Measurements from ENCODE around the gene ASB16.

The ASB16 gene

DNA sequence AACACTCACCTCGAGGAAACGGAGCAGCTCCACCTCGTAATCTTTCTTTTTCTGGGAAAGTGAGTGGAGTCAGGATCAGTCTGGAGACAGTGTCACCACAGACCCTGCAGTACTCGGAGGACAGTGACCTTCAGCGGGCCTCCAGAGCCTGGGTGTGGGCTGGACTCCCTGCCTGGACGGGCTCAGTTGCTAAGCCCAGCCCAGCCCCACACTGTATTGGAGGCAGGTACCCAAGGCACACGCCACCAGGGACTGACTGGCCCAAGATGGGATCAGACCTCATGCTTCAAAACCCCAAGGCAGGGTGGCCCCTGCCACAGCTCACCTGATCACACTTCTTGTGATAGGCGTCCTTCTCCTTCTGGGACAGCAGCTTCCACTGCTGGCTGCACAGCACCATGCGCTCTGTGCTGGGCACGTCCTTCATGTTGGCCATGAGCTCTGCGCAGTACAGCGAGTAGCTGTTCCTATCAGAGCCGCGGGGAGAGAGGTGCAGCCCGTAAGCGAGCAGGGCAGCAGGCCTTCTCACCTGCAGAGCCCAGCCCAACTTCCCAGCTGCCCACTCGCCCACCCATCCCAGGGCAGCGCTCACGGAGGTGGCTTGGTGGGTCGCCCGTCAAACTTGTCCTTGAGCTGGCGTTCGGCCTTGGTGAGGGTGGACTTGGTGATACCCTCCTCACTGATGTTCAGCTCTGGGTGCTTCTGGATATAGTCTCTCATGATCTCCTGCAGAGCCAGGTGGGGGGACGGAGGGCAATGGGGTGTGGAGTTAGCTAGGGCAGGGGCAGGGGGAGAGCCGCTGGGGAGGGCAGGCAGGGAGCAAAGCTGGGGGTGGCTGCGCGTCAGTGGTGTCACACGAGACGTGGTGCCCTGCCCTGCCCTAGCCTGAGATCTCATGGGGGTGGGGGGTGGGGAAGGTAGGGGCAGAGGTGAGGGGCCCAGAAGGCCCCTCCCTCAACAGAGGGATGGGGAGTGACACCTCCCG, 41.1 kb downstream of the ASB16 start:
- DNase-seq, result no peak

DNA sequence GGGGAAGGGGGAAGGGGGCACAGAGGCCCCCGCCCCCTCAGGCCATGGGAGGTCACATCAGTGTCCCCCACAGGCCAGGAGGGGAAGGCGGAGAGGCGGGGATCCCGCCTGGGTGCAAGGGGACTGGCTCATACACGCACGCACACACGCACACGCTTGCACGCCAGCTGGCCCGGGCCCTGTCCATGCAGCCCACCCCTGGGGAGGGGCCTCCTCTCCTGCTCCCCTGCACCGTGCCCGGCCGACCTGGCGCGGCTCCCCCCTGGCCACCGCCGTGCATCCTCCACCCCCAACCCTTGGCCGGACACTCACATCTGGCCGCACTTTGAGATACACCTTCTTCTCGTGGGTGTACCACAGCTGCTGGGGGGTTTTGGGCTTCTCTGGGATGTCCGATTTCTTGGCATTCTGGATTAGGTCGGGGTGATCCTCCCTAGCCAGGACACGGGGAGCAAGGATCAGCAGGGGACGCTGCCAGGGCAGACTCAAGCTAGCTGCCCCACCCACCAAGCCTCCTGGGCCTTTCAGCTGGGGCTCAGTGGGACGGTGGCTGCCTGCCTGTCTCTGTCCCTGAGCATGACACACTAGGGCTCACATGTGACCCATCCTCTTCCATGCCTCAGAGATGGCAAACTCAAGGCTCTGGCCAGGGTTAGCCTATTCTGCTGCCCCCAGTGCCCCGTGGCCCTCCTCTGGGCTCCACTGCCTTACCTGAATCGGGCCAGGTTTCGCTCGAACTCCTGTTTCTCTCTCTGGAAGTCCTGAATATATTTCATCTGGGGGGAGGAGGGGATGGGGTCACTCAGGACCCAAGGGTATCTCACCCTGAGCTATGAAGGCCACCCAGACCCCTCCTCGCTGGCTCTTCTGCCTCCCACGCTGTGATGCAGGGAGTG, 42.3 kb downstream of the ASB16 start:
- no peak for DNase-seq

DNA sequence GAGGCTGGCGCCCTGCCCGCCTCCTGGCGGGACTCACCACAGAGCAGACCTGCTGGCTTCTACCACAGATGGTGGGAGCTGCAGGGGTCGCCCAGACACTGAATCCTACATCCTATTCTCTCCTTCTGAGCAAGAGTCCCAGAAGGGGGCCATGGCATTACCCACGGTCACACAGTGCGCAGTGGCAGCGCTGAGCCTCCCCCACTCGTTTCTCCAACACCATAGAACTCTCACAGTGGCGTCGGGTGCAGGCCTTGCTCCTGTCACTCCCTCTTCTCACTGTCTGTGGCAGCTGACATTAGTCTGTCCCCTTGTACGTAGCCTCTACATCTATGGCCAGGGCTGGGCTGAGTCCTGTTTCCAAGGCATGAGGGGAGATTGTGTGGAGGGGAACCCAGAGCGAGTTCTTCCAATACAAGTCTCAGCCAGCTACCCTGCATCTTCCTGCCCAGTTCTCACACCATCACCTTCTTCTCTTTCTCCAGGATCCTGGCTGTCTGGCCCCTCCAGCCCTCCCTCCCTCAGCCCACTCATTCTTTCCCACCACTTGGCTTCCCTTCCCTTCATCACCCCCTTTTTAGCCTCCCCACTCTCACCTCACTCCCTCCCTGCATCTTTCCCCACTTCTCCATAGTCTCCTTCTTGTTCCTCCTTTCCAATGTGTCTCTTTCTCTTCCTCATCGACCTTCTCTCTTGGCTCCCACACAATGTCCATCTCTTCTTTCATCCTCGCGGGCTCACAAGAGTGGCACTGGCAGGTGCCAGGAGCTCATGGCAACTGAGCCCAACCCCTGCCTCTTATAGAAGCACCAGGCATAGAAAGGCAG, 43.1 kb downstream of the ASB16 start:
- DNase-seq, result no peak

DNA sequence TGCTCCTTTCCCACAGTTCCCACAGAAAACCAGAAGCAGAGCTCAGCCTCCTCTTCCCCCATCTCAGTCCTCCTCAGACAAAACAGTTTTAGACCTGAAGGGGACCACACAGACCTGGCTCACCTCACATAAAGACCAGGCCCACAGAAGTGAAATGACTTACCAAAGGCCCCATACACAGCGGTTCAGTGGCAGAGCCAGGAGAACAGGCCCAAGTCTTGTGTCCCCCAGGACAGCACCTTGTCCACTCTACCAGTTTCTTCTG, 43.7 kb downstream of the ASB16 start:
- no peak for DNase-seq

DNA sequence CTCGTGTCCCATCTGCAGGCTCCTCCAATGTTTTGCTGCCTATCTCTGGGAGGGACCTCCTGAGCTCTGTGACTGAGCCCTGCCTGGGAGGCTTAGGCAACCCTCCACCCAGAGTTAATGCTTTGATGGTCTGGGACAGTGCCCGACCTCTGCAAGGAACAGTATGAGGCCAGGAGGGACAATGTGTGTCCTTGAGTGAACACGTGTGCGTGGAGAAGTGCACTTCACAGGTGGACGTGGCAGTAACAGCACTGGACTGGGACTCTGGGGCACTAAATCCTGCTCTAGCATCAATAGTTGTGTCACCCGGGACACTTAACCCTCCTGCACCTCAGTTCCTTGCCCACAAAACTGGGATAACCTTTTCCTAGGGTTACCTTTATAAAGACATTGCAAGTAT, 44.4 kb downstream of the ASB16 start:
- DNase-seq, result no peak

DNA sequence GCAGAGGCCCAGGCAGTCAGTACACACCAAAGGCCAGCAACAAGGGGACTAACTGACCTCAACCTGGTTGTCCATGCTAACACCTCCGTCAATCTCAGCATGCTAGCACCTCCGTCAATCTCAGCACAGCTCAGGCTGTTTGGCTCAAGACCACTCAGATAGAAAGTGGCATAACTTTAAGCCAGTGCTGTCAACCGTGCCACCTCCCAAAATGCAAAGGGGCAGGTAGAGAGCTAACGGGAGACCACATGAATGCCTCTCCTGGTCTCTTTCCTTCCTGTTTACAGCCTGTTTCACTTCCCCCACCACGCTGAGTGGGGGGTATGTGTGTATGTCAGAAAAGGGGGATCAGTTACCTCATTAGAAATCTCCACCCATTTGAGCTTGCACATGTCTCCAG, 45.7 kb downstream of the ASB16 start:
- no peak for DNase-seq

DNA sequence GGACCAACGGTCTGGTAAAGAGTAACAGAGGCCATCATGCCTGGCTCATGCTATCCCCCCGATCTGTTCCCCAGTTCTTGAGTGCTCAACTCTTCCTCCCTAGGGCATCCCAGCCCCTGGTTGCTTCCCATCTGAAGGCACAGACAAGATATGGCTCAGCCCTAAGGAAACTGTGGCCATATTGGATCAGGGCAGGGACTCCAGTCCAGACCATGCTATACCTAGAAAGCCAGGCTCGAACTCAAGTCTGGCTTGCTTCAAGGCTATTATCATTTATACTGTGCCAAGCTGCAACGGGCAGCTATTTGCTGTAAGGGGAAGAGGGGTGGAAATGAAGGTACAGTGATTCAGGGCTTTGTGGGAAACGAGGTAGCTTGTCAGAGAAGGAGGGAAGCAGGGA, 46.2 kb downstream of the ASB16 start:
- DNase-seq, result no peak

DNA sequence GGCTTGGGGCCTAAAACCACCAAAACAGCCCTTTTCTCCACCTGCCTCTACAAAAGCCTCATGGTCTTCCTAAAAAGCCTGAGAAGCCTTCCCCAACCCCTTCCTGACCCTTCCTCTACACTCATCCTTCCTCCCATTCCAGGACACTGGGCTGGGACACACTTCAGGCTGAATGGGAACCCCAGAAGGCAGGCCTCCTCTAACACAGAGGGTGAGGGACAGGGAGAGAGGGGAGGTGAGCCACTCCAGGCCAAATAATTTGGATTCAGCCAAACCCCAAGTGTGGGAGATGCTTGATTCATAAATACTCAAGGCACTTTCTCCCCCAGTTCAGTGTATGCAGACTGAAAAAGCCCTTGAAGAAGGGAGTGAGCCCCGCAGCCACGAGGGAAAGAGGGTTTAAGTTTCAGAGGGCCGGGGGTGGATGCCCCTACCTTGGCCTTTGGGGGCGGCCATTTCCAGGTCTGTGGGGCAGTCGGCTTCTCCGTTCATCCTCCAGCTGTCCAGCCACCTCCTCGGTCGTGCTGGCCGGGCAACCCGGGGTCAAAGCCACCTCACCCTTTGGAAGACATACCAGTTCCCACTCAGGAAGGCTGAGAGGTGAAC, 47.3 kb downstream of the ASB16 start:
- DNase-seq, result no peak

DNA sequence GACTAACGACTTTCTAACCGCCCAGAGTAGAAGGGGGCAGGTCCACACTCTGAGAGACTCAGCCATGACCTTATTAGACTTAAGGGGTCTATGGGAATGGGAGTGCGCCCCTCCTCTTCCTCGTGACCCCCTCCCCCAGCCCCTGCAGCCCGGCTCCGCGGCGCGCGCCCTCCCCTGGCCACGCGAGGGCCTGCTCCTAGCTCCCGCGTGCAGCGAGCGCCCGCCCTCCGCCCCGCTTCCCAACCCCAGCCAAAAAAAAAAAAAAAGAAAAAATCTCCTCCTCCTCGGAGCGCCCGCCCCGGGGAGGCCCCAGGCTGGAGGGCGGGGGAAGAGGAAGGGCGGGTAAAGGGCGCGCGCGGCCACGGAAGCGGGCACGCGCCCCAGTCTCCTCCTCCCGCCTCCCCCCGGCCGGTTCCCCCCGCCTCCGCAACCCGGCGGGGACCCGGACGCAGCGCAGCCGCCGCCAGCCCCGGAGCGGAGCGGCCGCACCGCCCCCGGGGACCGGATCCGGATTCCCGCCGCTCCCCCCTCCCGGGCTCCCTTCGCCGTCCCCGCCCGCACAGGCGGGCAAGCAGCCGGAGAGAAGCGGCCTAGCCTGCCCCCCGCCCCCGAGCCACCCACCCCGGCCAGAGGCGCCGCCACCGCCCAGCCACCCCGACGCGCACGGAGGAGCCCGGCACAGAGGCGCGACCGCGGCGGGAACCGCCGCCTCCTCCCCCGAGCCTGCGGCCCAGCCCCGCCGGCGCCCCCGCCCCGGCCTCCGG, 48.0 kb downstream of the ASB16 start:
- DNase-seq, result peak; percentile 80

DNA sequence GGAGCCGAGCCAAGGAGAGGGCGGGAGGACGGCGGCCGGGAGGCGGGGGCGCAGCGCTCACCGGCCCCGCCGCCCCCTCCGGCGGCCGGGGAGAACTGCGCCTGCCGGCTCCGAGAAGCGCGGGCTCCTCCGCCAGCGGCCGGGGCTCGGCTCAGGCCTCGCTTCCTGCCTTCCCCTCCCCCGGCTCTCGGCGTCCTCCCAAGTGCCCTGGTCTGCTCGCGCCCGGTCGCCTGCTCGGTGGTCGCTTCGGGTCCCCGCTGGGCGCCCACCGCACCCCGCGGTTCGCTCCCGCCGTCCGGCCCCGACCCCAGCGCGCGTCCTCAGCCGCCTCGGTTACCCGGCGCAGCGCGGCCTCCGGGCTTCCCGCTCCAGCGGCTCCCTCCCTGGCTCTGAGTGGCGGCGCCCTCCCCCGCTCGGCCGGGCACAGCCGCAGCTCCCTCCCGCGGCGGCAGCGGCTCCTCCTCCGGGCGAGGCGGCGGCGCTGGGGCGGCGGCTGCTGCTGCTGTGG, 48.7 kb downstream of the ASB16 start:
- DNase-seq, result peak; percentile 50

DNA sequence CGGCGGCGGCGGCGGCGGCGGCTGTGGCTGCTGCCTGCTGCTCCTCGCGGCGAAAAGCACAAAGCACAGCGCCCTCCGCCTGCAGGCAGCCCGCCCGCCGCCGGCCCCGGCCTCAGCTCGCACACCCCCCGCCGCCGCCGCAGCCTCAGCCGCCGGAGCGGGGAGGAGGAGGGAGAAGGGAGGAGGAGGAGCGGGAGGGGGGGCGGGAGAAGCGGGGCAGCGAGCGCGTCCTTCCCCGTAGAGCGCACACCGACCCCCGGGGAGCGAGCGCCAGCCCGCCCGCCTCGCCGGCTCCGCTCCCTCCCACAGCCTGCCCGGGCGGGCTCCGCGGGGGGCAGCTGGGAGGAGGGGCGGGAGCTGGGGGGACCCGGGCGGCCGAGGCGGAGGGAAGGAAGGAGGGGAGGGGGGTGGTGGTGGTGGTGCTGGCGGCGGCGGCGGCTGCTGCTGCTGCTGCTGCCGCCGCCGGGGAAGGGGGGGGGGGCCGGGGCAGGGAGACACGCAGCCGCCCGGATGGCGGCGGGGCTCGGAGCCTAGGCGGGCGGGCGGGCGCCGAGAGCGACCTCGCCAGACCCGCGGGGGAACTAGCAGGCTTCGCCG, 49.2 kb downstream of the ASB16 start, which contains the start of gene UBTF:
TSS of gene UBTF (minus strand) at position 60 of the 597 bp plus-strand sequence. CDS start 1,446 bp downstream, outside the sequence.
- peak; percentile 39 for DNase-seq

DNA sequence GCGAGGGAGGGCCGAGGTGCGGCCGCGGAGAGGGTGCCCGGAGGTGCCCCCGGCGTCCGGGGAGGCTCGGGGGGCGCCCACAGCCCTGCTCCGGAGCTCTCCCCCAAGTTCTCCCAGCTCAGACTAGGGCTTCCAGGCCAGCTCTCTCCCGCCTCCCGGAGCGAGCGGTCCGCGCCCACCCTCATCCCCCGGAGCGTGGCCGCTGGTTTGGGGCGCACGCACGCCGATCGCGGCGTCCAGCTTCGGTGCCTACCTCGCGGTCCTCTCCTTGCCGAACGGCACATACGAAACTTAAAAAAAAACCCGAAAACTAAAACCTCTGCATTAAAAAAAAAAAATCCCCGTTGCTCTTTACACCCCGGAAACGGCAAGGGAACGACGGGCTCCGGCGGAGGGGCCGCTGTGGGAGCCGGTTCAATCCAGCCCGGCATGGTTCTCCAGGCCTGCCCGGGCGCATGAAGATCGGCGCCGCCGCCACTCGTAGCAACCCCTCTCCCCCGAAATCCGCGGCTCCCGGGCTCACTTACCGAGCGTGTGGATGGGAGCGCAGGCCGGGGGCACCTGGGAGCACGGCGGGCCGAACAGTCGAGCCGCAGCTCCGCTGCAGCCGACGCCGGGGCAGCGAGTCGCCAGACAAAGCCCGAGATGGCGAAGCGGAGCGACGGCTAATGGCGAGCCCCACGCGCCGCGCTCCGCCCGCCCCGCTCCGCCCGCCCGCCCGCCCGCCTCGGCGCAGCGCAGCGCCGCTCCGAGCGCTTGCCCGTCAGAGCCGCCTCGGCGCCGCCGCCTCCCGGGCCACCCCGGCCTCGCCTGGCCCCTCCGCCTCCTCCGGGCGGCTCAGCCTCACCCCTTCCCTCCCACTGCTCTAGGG, 49.9 kb downstream of the ASB16 start:
- peak; percentile 34 for DNase-seq

DNA sequence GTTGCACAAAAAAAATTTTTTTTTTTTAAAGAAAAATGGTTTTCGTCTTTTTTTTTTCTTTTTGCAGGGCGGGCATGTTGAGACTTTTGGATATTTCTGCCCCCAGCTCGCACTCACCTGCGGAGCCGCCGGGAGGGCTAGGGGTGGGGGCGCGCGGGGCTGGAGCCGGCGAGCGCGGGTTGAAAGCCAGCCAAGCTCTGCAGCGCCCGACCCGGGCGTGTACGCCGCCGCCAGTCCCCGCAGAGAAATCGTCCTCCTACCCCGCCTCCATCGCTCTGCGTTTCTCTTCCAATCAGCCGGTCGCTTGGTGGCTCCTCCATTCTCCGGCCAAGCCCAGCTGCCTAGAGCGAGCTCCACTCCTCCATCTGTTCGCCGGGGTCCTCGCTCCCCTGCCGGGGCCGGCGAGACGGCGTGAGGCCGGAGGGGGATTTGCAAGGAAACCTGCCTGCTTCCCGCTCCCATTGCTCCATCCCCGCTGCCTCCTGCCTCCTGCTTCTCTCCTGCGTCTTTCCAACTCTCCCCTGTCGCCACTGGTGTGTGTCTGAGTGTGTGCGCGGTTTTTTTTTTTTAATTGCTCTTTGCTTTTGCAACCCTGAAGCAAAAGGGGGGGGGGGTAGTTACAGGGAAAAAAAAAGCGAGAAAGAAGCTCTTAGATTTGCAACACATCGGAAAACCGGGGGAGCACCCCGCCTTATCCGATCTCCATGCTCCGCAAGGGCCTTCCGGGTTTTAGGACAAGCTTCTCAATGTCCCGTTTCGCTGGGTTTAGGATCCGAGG, 50.8 kb downstream of the ASB16 start:
- peak; percentile 31 for DNase-seq

DNA sequence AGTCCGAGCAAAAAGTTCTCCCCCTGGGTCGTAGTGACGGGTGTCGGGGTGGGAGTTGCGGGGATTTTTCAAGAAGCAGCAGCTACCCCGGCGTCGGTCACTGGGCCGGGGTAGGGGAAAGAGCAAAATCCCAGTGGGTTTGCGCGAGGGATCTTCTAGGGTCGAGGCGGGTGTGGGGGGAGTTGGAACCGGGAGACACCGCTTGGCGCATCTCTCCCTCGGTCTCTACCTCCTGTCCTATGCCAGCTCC, 51.3 kb downstream of the ASB16 start:
- no peak for DNase-seq

DNA sequence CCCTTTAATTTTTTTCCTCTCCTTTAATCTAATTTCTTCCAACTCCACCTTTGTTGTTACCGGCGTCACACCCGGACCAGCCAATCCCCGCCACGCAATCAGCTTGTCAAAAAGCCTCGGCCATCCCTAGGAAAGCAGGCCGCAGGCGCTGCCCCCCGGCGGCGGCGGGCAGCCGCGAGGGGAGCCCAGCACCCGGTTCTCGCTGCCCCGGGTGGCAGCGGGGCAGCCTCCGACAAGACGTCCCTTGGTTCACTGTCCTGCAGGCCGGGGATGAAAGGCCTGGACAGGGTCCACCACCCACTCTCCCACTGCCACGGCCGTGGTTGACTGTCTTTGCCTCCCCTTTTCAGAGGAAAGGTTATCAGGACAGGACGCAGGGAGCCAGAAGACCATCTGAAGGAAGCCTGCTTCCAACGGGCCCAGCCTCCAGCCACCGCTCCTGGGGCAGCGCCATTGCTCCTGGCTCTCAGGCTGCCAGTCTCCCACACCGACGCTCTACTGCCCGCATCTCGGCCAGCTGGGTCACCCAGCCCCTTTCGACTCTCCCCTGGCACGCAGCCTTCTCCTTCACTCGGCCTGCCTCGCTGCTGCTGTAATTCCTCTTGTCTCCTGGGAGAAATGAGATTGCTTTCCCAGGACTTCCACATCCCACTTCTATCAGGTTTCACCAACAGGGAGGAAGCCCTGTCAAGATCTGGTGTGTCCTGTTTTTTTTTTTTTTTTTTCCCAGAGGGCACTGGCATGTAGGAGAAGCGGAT, 51.8 kb downstream of the ASB16 start:
- DNase-seq, result no peak

DNA sequence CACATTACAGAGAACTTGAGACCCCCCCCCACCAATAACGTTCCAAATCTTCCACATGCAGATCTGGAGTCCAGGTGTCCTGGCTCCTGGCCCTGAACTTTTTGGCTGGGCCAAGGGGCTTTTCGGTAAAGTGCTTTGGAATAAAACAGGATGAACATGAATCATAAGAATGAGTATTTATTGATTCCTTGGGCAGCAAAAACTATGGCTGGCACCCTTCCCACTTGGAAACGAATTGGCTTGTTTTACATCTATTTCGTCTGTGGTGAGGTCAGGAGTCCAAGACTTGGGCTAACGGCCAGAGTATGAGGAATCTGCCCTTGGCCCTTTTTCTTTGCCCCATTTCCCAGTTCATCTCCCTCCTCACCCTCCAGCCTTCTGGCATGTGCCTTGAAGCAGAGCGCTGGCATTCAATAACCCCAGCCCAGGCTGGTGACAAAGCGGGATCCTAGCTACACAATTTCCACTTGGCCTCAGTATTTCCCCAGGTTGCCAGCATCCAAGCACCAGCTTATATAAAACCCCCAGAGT, 53.1 kb downstream of the ASB16 start:
- no peak for DNase-seq
